HG03159 (cell line): ENCODE measurements around the gene ZNF492.
A peak's percentile ranks its signal among the peaks of the same experiment; 100 is the strongest.

Experiments used
- ATAC-seq: cut with Tn5 transposase; IDR thresholded peaks from one replicate; pipeline ENCODE4 v1.9.1; 2021; ENCODE audit warnings: mild to moderate bottlenecking, moderate library complexity; ENCODE audit not compliant: unreplicated experiment

Gene ZNF492

GRCh38 chr19:22633706-22634449 is at the start of gene ZNF492:
TSS of gene ZNF492 (plus strand) at chr19:22634324. CDS start at chr19:22653400, 19,076 bp downstream.
- ATAC-seq: peak; percentile 95

GRCh38 chr19:22595422-22595821 is 38.7 kb upstream of the ZNF492 start:
- no peak for ATAC-seq

- no peak for ATAC-seq
These were observed 38.2 kb upstream of the ZNF492 start for GRCh38 chr19:22595918-22596341.

GRCh38 chr19:22600690-22601648 is 33.2 kb upstream of the ZNF492 start:
- no peak for ATAC-seq

- ATAC-seq: no peak
These were observed 32.1 kb upstream of the ZNF492 start for GRCh38 chr19:22601906-22602630.

- ATAC-seq: no peak
These were observed 31.4 kb upstream of the ZNF492 start for GRCh38 chr19:22602631-22603272.

GRCh38 chr19:22603518-22604440 is 30.3 kb upstream of the ZNF492 start:
- no peak for ATAC-seq

- no peak for ATAC-seq
These were observed 29.4 kb upstream of the ZNF492 start for GRCh38 chr19:22604571-22605274.

- ATAC-seq: no peak
These were observed 28.6 kb upstream of the ZNF492 start for GRCh38 chr19:22605275-22606211.

- no peak for ATAC-seq
These were observed 27.9 kb upstream of the ZNF492 start for GRCh38 chr19:22606212-22606553.

GRCh38 chr19:22606954-22607652 is 27.0 kb upstream of the ZNF492 start:
- ATAC-seq: no peak

- no peak for ATAC-seq
These were observed 26.3 kb upstream of the ZNF492 start for GRCh38 chr19:22607653-22608430.

GRCh38 chr19:22608441-22608840 is 25.7 kb upstream of the ZNF492 start:
- ATAC-seq: no peak

- no peak for ATAC-seq
These were observed 24.5 kb upstream of the ZNF492 start for GRCh38 chr19:22609630-22610029.

- ATAC-seq: no peak
These were observed 24.0 kb upstream of the ZNF492 start for GRCh38 chr19:22610121-22610520.

GRCh38 chr19:22612316-22612715 is 21.8 kb upstream of the ZNF492 start:
- ATAC-seq: no peak

- ATAC-seq: no peak
These were observed 17.5 kb upstream of the ZNF492 start for GRCh38 chr19:22616659-22617058.
